CD4-positive, alpha-beta T cell (primary cell): ENCODE data around the gene YTHDF1. TPM values are rescaled to one million over a fixed set of nuclear protein-coding genes. Genes with fewer than 3 reads are reported as not detected.

Experiments used
- ATAC-seq: fragments of 200-7000 bp; cut with Tn5 transposase; one replicate; pipeline ENCODE4 v1.10.0; 2022; ENCODE audit warnings: mild to moderate bottlenecking; ENCODE audit not compliant: poor library complexity
- CTCF ChIA-PET: fragments of 350-600 bp; sonication (Branson Sonifier 250); formaldehyde crosslinking; loops from one replicate; lab custom pipeline; 2021; ENCODE audit warnings: antibody characterized with exemption, inconsistent platforms; lab: Charles Lee
- POLR2A ChIA-PET: fragments of 350-600 bp; sonication (Branson Sonifier 250); formaldehyde crosslinking; loops from one replicate; lab custom pipeline; 2021; ENCODE audit warnings: antibody characterized with exemption, inconsistent platforms; lab: Charles Lee
- DNase-seq, 14 experiments: peaks; one replicate each; pipeline ENCODE4 v3.0.0-alpha.2; 2013 to 2020; ENCODE audit warnings: mixed read lengths in 2 of 14
- H3K27ac ChIP-seq, 2 donors: one replicate each; pipeline versions ENCODE4 v1.5.1 to v1.7.0; 2013; ENCODE audit warnings: low read length in 2 of 2, low read depth in 1 of 2, mild to moderate bottlenecking in 1 of 2
- H3K27me3 ChIP-seq, 2 experiments: 1 replicate in 1 of 2; 2 replicates in 1 of 2; pipeline versions ENCODE4 v1.6.1 to v1.7.0; 2013; ENCODE audit warnings: low read length in 2 of 2, control low read depth in 1 of 2, mild to moderate bottlenecking in 1 of 2, moderate library complexity in 1 of 2; ENCODE audit not compliant: insufficient read depth in 2 of 2, control insufficient read depth in 1 of 2
- H3K36me3 ChIP-seq: one replicate; pipeline ENCODE4 v1.6.1; 2013; ENCODE audit warnings: low read length, control low read depth; ENCODE audit not compliant: insufficient read depth
- H3K4me1 ChIP-seq: one replicate; pipeline ENCODE4 v1.6.1; 2013; ENCODE audit warnings: low read length, control low read depth; ENCODE audit not compliant: insufficient read depth
- H3K4me3 ChIP-seq: one replicate; pipeline ENCODE4 v1.5.1; 2013; ENCODE audit warnings: mild to moderate bottlenecking, low read length, moderate library complexity
- H3K9me3 ChIP-seq, 2 experiments: 1 replicate in 1 of 2; 2 replicates in 1 of 2; pipeline versions ENCODE4 v1.6.1 to v1.7.0; 2013; ENCODE audit warnings: low read length in 2 of 2, mild to moderate bottlenecking in 2 of 2, control low read depth in 1 of 2, moderate library complexity in 1 of 2; ENCODE audit not compliant: control insufficient read depth in 1 of 2, insufficient read depth in 1 of 2
- H3K27ac Mint-ChIP-seq: one replicate; pipeline ENCODE4 v1.8.0; 2020; ENCODE audit warnings: mixed read lengths
- H3K27me3 Mint-ChIP-seq: one replicate; pipeline ENCODE4 v1.8.0; 2021; ENCODE audit warnings: mixed read lengths
- H3K36me3 Mint-ChIP-seq: one replicate; pipeline ENCODE4 v1.8.0; 2021; ENCODE audit warnings: low read depth, mixed read lengths
- H3K4me1 Mint-ChIP-seq: one replicate; pipeline ENCODE4 v1.8.0; 2021; ENCODE audit warnings: low read depth, mixed read lengths
- H3K4me3 Mint-ChIP-seq: one replicate; pipeline ENCODE4 v1.8.0; 2020; ENCODE audit warnings: mild to moderate bottlenecking, mixed read lengths
- H3K9me3 Mint-ChIP-seq: one replicate; pipeline ENCODE4 v1.8.0; 2020; ENCODE audit warnings: mixed read lengths
- CTCF ChIP-seq: fragments of 200-600 bp; IDR thresholded peaks from one replicate; pipeline ENCODE4 v1.8.0; 2022; ENCODE audit warnings: antibody characterized with exemption, mild to moderate bottlenecking
- intact Hi-C, 2 experiments: fragments of 100-400 bp; cut with DNase I in 1 of 2; cut with micrococcal nuclease in 1 of 2; formaldehyde crosslinking; loops; one replicate each; pipeline versions ENCODE4 v1.15.1 to v1.9.0; 2023 to 2025; cut with DNase I, micrococcal nuclease
- total RNA-seq, 174 experiments: library from RNA in 2 of 174; stranded (reverse) in 2 of 174; gene quantifications; one replicate each; pipeline ENCODE4 v1.2.3 and lab custom pipeline; 2021 to 2026

The YTHDF1 gene
- total RNA-seq, 2 experiments from 2014 or later = 43.7 to 44.1 TPM

DNA sequence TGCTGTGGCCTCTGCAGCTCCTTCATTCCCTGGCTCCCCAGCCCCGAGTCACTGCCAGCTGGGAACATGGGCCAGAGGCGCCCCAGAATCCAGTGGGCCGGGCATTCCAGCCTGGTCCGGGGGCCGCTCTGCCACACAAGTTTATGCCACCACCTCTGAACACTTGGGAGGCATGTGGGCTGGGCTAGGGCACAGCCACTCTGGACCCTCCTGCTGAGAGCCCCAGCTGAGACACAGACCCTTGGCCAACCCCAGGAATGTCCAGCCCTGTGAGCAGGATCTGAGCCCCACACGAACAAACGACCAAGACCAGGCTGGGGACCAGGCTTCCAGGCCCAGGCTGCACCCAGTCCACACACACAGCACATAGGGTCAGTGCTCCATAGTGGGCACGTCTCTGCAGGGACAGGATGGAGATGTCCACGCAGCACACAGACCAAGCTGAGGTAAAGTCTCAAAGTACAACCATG lies 33.0 kb downstream of the YTHDF1 start:
- Histone ChIP-seq H3K27ac (no peak overlapping the region), H3K9me3 (peaks cover 0 to 18% of the 10 kb centered on the region in 2 experiments), H3K4me3 (no peak overlapping the region), H3K36me3 (no peaks in the 10 kb centered on the region), H3K4me1 (peaks cover 16% of the 10 kb centered on the region), H3K27me3 (peaks cover 26 to 31% of the 10 kb centered on the region in 2 experiments)
- no peak overlapping the region for H3K27ac Mint-ChIP-seq
- DNase-seq (no peak), ATAC-seq (no peak)
- no peak overlapping the region for H3K4me3 Mint-ChIP-seq
- no peak for TF ChIP-seq CTCF
- H3K9me3 Mint-ChIP-seq = no peaks in the 10 kb centered on the region
- peaks cover 29% of the 10 kb centered on the region for H3K27me3 Mint-ChIP-seq
- POLR2A ChIA-PET = no interaction called here
- no peaks in the 10 kb centered on the region for H3K4me1 Mint-ChIP-seq
- intact Hi-C loops = loop anchor here in 1 of 2 experiments (2.0 to 5.0 kb wide), 2 partner anchors 48 to 199 kb away; no protein-coding TSS in a partner anchor
- no peaks in the 10 kb centered on the region for H3K36me3 Mint-ChIP-seq
- CTCF ChIA-PET = interaction anchor here (1.0 to 1.1 kb wide), 3 partner anchors 9 to 48 kb away, joined by 3 read pairs; no protein-coding TSS in a partner anchor

DNA sequence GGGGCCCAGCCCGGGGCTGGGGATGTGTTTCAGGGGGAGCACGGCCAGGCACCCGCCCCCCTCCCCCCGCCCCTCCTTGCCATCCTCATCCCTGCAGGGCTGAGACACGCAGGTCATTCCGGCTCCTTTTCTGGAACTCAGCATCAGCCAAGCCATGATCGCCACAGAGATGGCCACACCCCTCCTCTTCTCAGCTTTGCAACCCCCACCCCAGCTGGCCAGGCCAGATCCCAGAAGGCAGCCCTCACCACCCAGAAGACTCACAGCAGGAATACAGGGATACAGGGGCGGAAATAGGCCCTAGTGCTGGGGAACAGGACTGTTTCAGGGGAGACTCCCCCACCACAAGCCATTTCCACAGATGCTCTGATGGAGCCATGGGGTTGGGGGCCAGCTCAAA lies 33.5 kb downstream of the YTHDF1 start:
- intact Hi-C loops = loop anchor here in 1 of 2 experiments (2.0 to 5.0 kb wide), 2 partner anchors 48 to 200 kb away; no protein-coding TSS in a partner anchor
- Mint-ChIP-seq H3K9me3 (no peaks in the 10 kb centered on the region), H3K4me1 (no peaks in the 10 kb centered on the region), H3K36me3 (no peaks in the 10 kb centered on the region), H3K4me3 (no peak overlapping the region), H3K27ac (no peak overlapping the region), H3K27me3 (peaks cover 29% of the 10 kb centered on the region)
- ChIA-PET POLR2A (no interaction called here), CTCF (no interaction called here)
- H3K9me3 ChIP-seq = peaks cover 0 to 18% of the 10 kb centered on the region in 2 experiments
- H3K27ac ChIP-seq = no peak overlapping the region
- H3K4me1 ChIP-seq = peaks cover 19% of the 10 kb centered on the region
- no peak for DNase-seq
- peaks cover 26 to 36% of the 10 kb centered on the region in 2 experiments for H3K27me3 ChIP-seq
- no peak for TF ChIP-seq CTCF
- H3K4me3 ChIP-seq = no peak overlapping the region
- ATAC-seq = no peak
- no peaks in the 10 kb centered on the region for H3K36me3 ChIP-seq

- intact Hi-C loops = loop anchor here in 1 of 2 experiments (5.0 kb wide), 1 partner anchor 201 kb away; no protein-coding TSS in a partner anchor
These were observed 34.7 kb downstream of the YTHDF1 start for GRCh38 chr20:63181226-63181625.

More at GRCh38 chr20:63181226-63181625, 34.7 kb downstream of the YTHDF1 start:
- Histone ChIP-seq H3K9me3 (peaks cover 0 to 26% of the 10 kb centered on the region in 2 experiments), H3K4me1 (peaks cover 25% of the 10 kb centered on the region), H3K36me3 (no peaks in the 10 kb centered on the region), H3K27me3 (peaks cover 33 to 48% of the 10 kb centered on the region in 2 experiments), H3K27ac (no peak overlapping the region), H3K4me3 (no peak overlapping the region)
- Mint-ChIP-seq H3K4me3 (no peak overlapping the region), H3K27me3 (peaks cover 32% of the 10 kb centered on the region), H3K27ac (no peak overlapping the region), H3K9me3 (no peaks in the 10 kb centered on the region), H3K36me3 (no peaks in the 10 kb centered on the region), H3K4me1 (peaks cover 2% of the 10 kb centered on the region)
- ATAC-seq (no peak), DNase-seq (no peak)
- no peak for TF ChIP-seq CTCF
- ChIA-PET CTCF (interaction anchor here (0.6 to 1.3 kb wide), 2 partner anchors 38 to 125 kb away, joined by 3 read pairs; no protein-coding TSS in a partner anchor), POLR2A (no interaction called here)
